ENCODE results near the gene TMEM255B.
"Not testable (repeated sequence)": the region's sequence is repeated elsewhere in the genome, so short reads cannot be mapped to it uniquely, and the experiment has no call there.

TMEM255B gene

GRCh38 chr13:113758651-113759524 lies at the start of gene TMEM255B:
TSS of gene TMEM255B (plus strand) at chr13:113759226. CDS start at chr13:113759270, 44 bp downstream.
- no peak for DNase-seq

GRCh38 chr13:113722921-113723320 lies 36.1 kb upstream of the TMEM255B start:
- no peak for DNase-seq

- no peak for DNase-seq
Measured at GRCh38 chr13:113723410-113724015, 35.5 kb upstream of the TMEM255B start.

- DNase-seq: no peak
Measured at GRCh38 chr13:113724016-113724758, 34.8 kb upstream of the TMEM255B start.

GRCh38 chr13:113724780-113725315 lies 34.2 kb upstream of the TMEM255B start:
- no peak for DNase-seq

- DNase-seq: not testable (repeated sequence)
Measured at GRCh38 chr13:113725329-113726105, 33.5 kb upstream of the TMEM255B start.

GRCh38 chr13:113726106-113726821 lies 32.8 kb upstream of the TMEM255B start:
- not testable (repeated sequence) for DNase-seq

- DNase-seq: no peak
Measured at GRCh38 chr13:113726961-113727411, 32.0 kb upstream of the TMEM255B start.

GRCh38 chr13:113728571-113729054 lies 30.4 kb upstream of the TMEM255B start:
- no peak for DNase-seq

- no peak for DNase-seq
Measured at GRCh38 chr13:113729187-113730019, 29.6 kb upstream of the TMEM255B start.

- no peak for DNase-seq
Measured at GRCh38 chr13:113730258-113730691, 28.8 kb upstream of the TMEM255B start.

- no peak for DNase-seq
Measured at GRCh38 chr13:113730831-113731191, 28.2 kb upstream of the TMEM255B start.

GRCh38 chr13:113731192-113732175 lies 27.5 kb upstream of the TMEM255B start:
- DNase-seq: no peak

- DNase-seq: no peak
Measured at GRCh38 chr13:113732176-113732960, 26.7 kb upstream of the TMEM255B start.

- DNase-seq: no peak
Measured at GRCh38 chr13:113732961-113733950, 25.8 kb upstream of the TMEM255B start.

- no peak for DNase-seq
Measured at GRCh38 chr13:113734099-113734825, 24.8 kb upstream of the TMEM255B start.

- no peak for DNase-seq
Measured at GRCh38 chr13:113734826-113735125, 24.2 kb upstream of the TMEM255B start.

Measured in NCI-H1436 treated with DMSO at 0.1 percent for 48 hours (cell line).